ENCODE results near the gene RGS21.

GRCh38 chr1:192378276-192378675 is 61.5 kb downstream of the RGS21 start:
- TF ChIP-seq, protein P1, sequence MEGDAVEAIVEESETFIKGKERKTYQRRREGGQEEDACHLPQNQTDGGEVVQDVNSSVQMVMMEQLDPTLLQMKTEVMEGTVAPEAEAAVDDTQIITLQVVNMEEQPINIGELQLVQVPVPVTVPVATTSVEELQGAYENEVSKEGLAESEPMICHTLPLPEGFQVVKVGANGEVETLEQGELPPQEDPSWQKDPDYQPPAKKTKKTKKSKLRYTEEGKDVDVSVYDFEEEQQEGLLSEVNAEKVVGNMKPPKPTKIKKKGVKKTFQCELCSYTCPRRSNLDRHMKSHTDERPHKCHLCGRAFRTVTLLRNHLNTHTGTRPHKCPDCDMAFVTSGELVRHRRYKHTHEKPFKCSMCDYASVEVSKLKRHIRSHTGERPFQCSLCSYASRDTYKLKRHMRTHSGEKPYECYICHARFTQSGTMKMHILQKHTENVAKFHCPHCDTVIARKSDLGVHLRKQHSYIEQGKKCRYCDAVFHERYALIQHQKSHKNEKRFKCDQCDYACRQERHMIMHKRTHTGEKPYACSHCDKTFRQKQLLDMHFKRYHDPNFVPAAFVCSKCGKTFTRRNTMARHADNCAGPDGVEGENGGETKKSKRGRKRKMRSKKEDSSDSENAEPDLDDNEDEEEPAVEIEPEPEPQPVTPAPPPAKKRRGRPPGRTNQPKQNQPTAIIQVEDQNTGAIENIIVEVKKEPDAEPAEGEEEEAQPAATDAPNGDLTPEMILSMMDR (IDR thresholded peaks at IDR 0.05): no peak
- no peak for TF ChIP-seq POLR2A (IDR thresholded peaks at IDR 0.05)
